ENCODE measurements around the gene PARK7.

PARK7 gene

DNA sequence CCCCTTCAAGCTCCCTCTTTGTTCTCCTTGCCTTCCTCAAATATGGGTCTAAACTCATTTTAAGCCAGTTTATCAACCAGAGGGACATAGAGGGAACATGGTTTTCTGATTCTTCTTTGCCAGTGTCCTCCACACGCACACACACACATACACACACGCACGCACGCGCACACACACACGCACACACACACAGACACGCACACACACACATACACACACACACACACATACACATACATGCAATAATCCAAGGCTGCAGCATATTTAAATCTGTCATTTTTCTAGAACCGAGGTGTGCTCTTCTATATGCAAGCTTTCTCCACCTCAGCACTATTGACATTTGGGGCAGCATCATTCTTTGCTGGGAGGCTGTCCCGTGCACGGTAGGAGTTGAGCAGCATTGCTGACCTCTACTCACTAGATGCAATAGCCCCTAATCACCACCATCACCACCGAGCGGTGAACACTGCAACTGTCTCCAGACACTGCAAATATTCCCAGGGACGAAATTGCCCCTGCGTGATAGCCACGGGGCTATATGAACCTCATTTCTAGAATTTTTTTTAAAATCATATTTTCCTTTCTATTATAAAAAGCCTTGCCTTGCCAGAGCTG is 28.9 kb upstream of the PARK7 start:
- Histone ChIP-seq H3K36me3 (ENCODE audit: low read depth) (no peaks in the 10 kb centered on the region), H3K4me3 (ENCODE audit: severe bottlenecking) (no peak overlapping the region), H3K4me1 (ENCODE audit: insufficient read depth, poor library complexity, severe bottlenecking) (no peaks in the 10 kb centered on the region), H3K27ac (ENCODE audit: poor library complexity, severe bottlenecking) (no peak overlapping the region), H3K9me3 (ENCODE audit: severe bottlenecking) (no peaks in the 10 kb centered on the region), H3K27me3 (ENCODE audit: insufficient read depth, poor library complexity, severe bottlenecking) (peaks cover 4% of the 10 kb centered on the region)
- no peak for DNase-seq (ENCODE audit: low spot score)
- no peak for ATAC-seq (ENCODE audit: low read depth)
- no peak for TF ChIP-seq CTCF (IDR thresholded peaks at IDR 0.05; ENCODE audit: poor library complexity, severe bottlenecking)

- H3K27ac ChIP-seq (ENCODE audit: poor library complexity, severe bottlenecking), result no peak overlapping the region
- ATAC-seq (ENCODE audit: low read depth), result no peak
- no peaks in the 10 kb centered on the region for H3K36me3 ChIP-seq (ENCODE audit: low read depth)
- no peaks in the 10 kb centered on the region for H3K9me3 ChIP-seq (ENCODE audit: severe bottlenecking)
- no peak overlapping the region for H3K4me3 ChIP-seq (ENCODE audit: severe bottlenecking)
- no peak for DNase-seq (ENCODE audit: low spot score)
- H3K27me3 ChIP-seq (ENCODE audit: insufficient read depth, poor library complexity, severe bottlenecking), result peaks cover 11% of the 10 kb centered on the region
- TF ChIP-seq CTCF (IDR thresholded peaks at IDR 0.05; ENCODE audit: poor library complexity, severe bottlenecking), result no peak
- H3K4me1 ChIP-seq (ENCODE audit: insufficient read depth, poor library complexity, severe bottlenecking), result peaks cover 9% of the 10 kb centered on the region
These were observed 23.4 kb upstream of the PARK7 start for GRCh38 chr1:7938070-7938469.

- TF ChIP-seq CTCF (IDR thresholded peaks at IDR 0.05; ENCODE audit: poor library complexity, severe bottlenecking), result no peak
- no peak overlapping the region for H3K27ac ChIP-seq (ENCODE audit: poor library complexity, severe bottlenecking)
- H3K9me3 ChIP-seq (ENCODE audit: severe bottlenecking), result no peaks in the 10 kb centered on the region
- H3K36me3 ChIP-seq (ENCODE audit: low read depth), result no peaks in the 10 kb centered on the region
- no peak overlapping the region for H3K4me3 ChIP-seq (ENCODE audit: severe bottlenecking)
- ATAC-seq (ENCODE audit: low read depth) (no peak), DNase-seq (ENCODE audit: low spot score) (no peak)
- H3K4me1 ChIP-seq (ENCODE audit: insufficient read depth, poor library complexity, severe bottlenecking), result peaks cover 9% of the 10 kb centered on the region
- peaks cover 13% of the 10 kb centered on the region for H3K27me3 ChIP-seq (ENCODE audit: insufficient read depth, poor library complexity, severe bottlenecking)
These were observed 21.5 kb upstream of the PARK7 start for GRCh38 chr1:7940034-7940433.

- ATAC-seq (ENCODE audit: low read depth), result peak; percentile 51; the same call in 1 of the 3 replicates
- Histone ChIP-seq H3K9me3 (ENCODE audit: severe bottlenecking) (no peaks in the 10 kb centered on the region), H3K27me3 (ENCODE audit: insufficient read depth, poor library complexity, severe bottlenecking) (peaks cover 13% of the 10 kb centered on the region), H3K27ac (ENCODE audit: poor library complexity, severe bottlenecking) (no peak within 1 kb of the TSS), H3K36me3 (ENCODE audit: low read depth) (no peaks in the 10 kb centered on the region), H3K4me3 (ENCODE audit: severe bottlenecking) (no peak within 1 kb of the TSS), H3K4me1 (ENCODE audit: insufficient read depth, poor library complexity, severe bottlenecking) (peaks cover 9% of the 10 kb centered on the region)
- no peak for TF ChIP-seq CTCF (IDR thresholded peaks at IDR 0.05; ENCODE audit: poor library complexity, severe bottlenecking)
- DNase-seq (ENCODE audit: low spot score), result no peak
These were observed 20.6 kb upstream of the PARK7 start, which contains the start of gene TNFRSF9 for GRCh38 chr1:7940745-7941436. Gene TNFRSF9, minus strand, starts transcription at chr1:7940839. Its CDS starts 845 bp downstream, at chr1:7939994.

DNA sequence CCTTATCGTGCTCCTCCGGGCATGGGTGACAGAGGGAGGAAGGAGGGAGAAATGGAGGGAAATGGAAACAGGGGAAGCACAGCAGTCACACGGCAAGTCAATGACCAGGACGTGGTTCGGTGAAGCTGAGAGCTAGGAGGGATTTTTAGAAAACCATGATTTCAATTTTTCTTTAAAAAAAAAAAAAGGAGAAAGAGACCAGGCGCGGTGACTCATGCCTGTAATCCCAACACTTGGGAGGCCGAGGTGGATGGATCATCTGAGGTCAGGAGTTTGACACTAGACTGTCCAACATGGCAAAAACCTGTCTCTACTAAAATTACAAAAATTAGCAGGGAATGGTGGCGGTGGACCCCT is 20.1 kb upstream of the PARK7 start:
- no peak overlapping the region for H3K4me3 ChIP-seq (ENCODE audit: severe bottlenecking)
- DNase-seq (ENCODE audit: low spot score) (no peak), ATAC-seq (ENCODE audit: low read depth) (no peak)
- peaks cover 13% of the 10 kb centered on the region for H3K27me3 ChIP-seq (ENCODE audit: insufficient read depth, poor library complexity, severe bottlenecking)
- H3K9me3 ChIP-seq (ENCODE audit: severe bottlenecking), result no peaks in the 10 kb centered on the region
- TF ChIP-seq CTCF (IDR thresholded peaks at IDR 0.05; ENCODE audit: poor library complexity, severe bottlenecking), result no peak
- H3K4me1 ChIP-seq (ENCODE audit: insufficient read depth, poor library complexity, severe bottlenecking), result peaks cover 9% of the 10 kb centered on the region
- no peak overlapping the region for H3K27ac ChIP-seq (ENCODE audit: poor library complexity, severe bottlenecking)
- H3K36me3 ChIP-seq (ENCODE audit: low read depth), result no peaks in the 10 kb centered on the region
